D341Med (cell line): ENCODE results near the gene COX20.
"Not testable (repeated sequence)": the region's sequence is repeated elsewhere in the genome, so short reads cannot be mapped to it uniquely, and the experiment has no call there.

Experiments used
- DNase-seq: peaks from one replicate; pipeline ENCODE4 v3.0.0; 2012; ENCODE audit warnings: low spot score

The COX20 gene, protein sequence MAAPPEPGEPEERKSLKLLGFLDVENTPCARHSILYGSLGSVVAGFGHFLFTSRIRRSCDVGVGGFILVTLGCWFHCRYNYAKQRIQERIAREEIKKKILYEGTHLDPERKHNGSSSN

GRCh38 chr1:244835276-244836134 is at the start of gene COX20:
Gene COX20 (plus strand): TSS chr1:244835658. CDS start chr1:244835715, 57 bp downstream.
- DNase-seq: peak; percentile 97

DNA sequence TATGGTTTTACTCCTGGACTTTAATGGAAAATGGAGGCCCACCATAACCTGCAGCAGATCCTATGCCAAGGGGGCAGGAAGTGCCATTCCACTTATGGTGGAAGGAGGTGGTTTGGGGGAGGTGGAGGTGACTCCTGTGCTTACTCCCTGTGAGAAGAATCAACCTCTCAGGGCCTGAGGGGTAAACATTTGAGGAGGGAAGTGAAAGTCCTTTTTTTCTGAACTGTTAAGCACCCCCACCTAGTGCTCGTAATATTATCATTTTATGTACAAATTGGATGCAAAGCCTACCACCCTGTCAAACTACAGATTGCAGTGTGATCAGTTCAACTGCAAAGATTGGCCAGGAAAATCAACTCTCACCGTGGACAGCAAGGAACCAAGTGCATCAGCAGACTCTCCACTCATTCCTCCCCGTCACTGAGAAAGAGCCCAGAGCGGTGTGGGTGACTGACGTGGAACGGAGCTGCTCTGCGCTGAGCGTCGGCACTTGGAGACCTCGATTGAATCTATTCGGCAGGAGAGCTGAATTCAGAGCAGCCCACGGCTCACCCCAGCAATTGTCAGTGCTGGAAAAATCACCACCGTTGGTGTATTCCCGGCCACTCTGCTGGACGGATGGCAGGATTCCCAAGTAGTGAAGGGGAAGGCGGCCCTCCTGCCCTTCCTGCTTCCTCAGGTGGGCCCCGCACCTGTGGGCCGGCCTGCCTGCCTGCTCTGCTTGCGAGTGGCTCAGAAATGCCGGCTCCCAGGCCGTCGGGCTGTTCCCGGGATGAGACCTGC is 46.8 kb upstream of the COX20 start:
- DNase-seq: no peak

DNA sequence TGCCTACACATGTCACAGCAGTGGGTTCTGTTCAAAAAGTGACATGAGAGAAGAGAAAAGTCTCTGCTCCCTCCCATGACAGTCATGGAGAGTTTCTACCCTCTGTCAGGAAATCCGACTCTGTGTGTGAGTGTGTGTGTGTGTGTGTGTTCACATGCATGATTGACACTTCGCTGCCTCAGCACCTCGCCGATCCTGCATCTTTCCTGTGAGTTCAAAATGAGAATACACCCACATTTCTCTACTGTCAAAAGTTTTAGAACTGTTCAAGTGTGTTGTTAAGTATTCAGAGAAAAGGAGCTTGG is 46.2 kb upstream of the COX20 start:
- DNase-seq: no peak

GRCh38 chr1:244789731-244790130 is 45.7 kb upstream of the COX20 start:
- DNase-seq: no peak

GRCh38 chr1:244791061-244791460 is 44.4 kb upstream of the COX20 start:
- DNase-seq: no peak

GRCh38 chr1:244792188-244792850 is 43.1 kb upstream of the COX20 start:
- DNase-seq: no peak

GRCh38 chr1:244794071-244794470 is 41.4 kb upstream of the COX20 start:
- no peak for DNase-seq

DNA sequence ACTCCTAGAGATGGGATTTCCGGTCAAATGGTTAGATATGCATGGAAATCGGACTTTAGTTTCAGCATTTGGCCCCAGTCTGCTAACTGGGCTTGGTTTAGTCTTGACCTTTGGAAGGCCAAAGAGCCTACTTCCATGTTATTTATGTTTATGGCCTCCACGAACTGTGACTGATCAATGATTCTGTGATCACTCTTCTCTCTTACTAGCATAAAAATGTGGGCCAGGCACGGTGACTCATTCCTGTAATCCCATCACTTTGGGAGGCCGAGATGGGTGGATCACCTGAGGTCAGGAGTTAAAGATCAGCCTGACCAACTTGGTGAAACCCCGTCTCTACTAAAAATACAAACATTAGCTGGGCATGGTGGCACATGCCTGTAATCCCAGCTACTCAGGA is 40.9 kb upstream of the COX20 start:
- DNase-seq: not testable (repeated sequence)

DNA sequence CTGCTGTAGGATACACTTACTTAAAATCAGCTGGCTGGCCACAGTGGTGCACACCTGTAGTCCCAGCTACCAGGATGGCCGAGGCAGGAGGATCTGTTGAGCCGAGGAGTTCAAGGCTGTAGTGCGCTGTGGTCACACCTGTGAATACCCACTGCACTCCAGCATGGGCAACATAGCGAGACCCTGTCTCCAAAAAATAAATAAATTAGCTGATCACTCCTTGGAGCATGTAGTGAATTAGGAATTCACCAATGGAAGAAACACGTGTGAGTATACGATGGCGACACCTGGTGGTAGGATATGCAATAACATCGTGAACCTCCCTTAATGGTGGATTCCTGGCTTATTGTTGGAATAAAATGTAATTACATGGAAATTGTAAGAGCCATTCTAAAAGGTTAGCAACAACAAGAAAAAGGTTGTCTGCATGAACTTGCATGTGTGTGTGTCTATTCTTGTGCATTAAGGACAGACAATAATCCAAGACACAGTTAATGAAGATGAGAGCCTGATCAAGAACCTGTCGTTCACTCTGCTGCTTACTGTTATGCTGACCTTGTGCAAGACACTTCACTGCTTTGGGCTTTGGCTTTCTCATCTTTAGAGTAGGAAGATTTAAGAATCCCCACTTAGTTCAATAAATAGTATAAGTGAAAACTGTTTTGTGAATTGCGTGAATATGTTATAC is 38.6 kb upstream of the COX20 start:
- peak; percentile 66 for DNase-seq

- no peak for DNase-seq
These were observed 34.6 kb upstream of the COX20 start for GRCh38 chr1:244800821-244801220.

GRCh38 chr1:244801246-244801645 is 34.2 kb upstream of the COX20 start:
- DNase-seq: peak; percentile 86

- no peak for DNase-seq
These were observed 33.4 kb upstream of the COX20 start for GRCh38 chr1:244802041-244802440.

DNA sequence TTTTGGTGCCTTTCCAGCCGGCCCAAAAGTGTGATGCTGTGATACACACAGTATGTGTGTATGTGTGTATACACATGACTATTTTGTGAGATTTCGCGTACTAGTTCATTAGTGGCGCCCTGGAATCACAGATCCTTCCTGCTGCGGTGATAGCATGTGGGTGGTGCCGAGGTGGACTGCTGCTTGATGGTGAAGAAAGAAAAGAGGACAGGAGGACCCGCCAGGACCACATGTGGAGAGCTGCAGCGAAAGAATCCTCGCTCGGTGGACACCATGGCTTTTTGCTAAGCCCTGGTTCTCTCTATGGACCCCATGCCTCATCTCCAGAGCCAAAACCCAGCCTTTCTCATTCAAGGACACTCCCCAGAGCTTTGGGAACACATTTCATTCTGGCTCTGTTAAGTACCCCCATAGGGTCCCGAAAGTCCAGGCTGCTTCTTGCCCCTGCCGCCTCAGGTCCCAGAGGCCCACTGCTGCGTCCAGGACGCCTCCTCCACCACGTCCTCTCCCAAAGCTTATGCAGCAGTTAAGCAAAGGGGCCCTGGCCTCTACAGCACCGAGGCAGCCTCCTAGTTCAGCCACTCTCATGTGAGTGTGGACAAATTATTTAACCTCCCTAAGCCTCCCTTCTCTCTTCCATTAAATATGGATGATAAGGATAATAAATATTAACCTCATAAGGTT is 32.8 kb upstream of the COX20 start:
- no peak for DNase-seq

- no peak for DNase-seq
These were observed 30.6 kb upstream of the COX20 start for GRCh38 chr1:244804841-244805240.

DNA sequence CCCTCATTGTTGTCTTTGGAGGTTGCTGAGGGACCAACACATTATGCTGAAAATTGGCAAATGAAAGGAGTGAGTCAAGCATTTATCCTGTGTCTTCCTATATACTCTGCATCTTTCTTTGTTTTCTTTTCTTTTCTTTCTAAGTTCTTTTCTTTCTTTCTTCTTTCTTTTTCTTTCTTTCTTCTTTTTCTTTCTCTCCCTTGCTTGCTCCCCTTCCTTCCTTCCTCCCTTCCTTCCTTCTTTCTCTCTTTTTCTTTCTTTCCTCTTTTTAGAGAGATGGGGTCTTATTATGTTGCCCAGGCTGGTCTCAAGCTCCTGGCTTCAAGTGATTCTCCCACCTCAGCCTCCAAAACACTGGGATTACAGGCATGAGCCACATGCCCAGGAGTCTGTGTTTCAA is 28.3 kb upstream of the COX20 start:
- no peak for DNase-seq

DNA sequence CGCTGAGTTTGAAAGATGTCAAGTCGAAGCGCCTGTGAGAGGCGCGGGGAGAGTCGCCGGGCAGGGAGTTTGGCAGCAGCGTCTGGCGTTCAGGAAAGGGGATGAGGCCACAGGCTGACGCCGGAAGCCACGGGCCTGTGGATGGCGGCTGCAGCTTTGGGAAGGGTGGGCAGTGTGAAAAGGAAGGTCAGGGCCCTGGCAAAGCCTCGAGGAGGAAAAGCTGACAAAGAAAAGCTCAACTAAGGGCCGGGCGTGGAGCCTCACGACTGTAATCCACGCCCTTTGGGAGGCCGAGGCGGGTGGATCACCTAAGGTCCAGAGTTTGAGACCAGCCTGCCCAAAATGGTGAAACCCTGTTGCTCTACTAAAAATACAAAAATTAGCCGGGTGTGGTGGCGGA is 25.2 kb upstream of the COX20 start:
- no peak for DNase-seq

DNA sequence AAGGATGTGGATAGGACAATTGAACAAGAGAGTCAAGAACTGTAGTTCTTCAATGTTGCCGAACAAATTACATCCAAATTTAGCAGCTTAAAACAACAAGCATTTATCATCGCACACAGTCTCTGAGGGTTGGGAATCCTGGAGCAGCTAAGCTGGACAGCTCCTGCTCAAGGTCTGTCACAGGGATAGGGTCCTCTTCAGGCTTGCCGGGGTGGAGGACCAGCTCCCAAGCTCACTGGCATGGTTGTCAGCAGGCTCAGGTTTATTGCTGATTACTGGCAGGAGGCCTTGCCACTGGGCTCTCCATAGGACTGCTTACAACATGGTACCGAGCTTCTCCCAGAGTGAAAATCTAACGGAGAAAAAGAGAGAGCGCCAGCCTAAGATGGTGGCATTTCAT is 22.1 kb upstream of the COX20 start:
- no peak for DNase-seq

DNA sequence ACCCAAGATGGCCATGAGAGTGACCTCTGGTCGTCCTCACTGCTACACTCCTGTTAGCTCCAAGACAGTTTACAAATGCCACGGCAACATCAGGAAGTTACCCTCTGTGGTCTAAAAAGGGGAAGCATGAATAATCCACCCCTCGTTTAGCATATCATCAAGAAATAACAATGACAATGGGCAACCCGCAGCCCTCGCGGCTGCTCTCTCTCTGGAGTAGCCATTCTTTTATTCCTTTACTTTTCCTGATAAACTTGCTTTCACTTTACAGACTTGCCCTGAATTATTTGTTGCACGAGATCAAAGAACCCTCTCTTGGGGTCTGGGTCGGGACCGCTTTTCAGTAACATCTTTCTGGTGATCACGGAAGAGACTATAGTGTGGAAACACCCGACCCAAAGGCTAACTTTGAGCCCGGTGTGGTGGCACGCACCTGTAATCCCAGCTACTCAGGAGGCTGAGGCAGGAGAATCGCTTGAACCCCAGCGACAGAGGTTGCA is 19.8 kb upstream of the COX20 start:
- DNase-seq: no peak

DNA sequence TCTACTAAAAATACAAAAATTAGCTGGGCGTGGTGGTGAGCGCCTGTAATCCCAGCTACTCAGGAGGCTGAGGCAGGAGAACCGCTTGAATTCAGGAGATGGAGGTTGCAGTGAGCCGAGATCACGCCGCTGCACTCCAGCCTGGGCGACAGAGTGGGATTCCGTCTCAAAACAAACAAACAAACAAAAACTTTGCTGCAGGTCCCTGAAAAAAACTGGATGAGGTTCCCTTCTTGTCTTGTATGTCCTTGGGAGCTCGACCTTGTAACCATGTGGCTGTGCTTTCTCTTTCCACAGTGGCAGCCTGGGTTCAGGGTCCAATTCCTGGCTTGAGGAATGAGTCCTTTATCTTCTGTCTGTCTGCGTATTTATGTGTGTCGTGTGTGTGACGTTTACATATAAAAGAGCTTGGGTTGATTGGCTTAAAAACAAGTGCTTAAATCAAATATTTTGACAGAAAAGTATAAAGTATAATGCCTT is 18.0 kb upstream of the COX20 start:
- no peak for DNase-seq

DNA sequence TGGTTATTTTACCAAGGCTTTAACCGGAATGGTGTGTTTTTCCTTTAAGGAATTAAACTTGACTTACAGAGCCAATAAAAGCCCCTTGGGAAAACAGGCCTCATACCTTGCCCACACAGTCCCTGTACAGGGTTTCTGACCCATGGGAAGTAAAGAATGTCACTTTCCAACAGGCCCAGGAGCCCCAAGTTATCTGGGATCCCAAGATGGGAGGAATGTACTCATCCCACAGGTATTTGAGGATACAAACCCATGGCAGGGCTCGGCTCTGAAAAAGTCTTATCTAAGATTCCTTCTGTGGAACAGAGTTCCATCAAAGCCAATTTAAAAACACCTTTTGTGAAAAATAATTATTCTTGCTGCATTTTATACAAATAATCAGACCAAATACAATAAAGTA is 15.3 kb upstream of the COX20 start:
- no peak for DNase-seq

- no peak for DNase-seq
These were observed 14.3 kb upstream of the COX20 start for GRCh38 chr1:244821134-244821533.
